ENCODE results near the gene SAMD14. TPM values are rescaled to one million over a fixed set of nuclear protein-coding genes. Genes with fewer than 3 reads are reported as not detected.

The SAMD14 gene
- total RNA-seq, 1 donor from 2014 or later = 2.4 TPM

- intact Hi-C loops (cut with micrococcal nuclease) = no loop called here
- no peak for DNase-seq (ENCODE audit: low spot score)
- H3K27me3 Mint-ChIP-seq (ENCODE audit: low read depth) = no peaks in the 10 kb centered on the region
- H3K27ac Mint-ChIP-seq = no peak overlapping the region
- no peaks in the 10 kb centered on the region for H3K4me1 Mint-ChIP-seq (ENCODE audit: low read depth)
- H3K36me3 Mint-ChIP-seq (ENCODE audit: low read depth) = no peaks in the 10 kb centered on the region
- H3K9me3 Mint-ChIP-seq = no peaks in the 10 kb centered on the region
- H3K4me3 Mint-ChIP-seq (ENCODE audit: low read depth) = no peak overlapping the region
These were observed 24.1 kb downstream of the SAMD14 start for GRCh38 chr17:50105811-50106210.

- Mint-ChIP-seq H3K4me1 (ENCODE audit: low read depth) (no peaks in the 10 kb centered on the region), H3K4me3 (ENCODE audit: low read depth) (no peak overlapping the region), H3K9me3 (no peaks in the 10 kb centered on the region), H3K36me3 (ENCODE audit: low read depth) (no peaks in the 10 kb centered on the region), H3K27ac (no peak overlapping the region), H3K27me3 (ENCODE audit: low read depth) (no peaks in the 10 kb centered on the region)
- no peak for DNase-seq (ENCODE audit: low spot score)
- intact Hi-C loops (cut with micrococcal nuclease) = no loop called here
These were observed 26.0 kb downstream of the SAMD14 start for GRCh38 chr17:50103941-50104340.

- H3K9me3 Mint-ChIP-seq = no peaks in the 10 kb centered on the region
- H3K4me1 Mint-ChIP-seq (ENCODE audit: low read depth) = no peaks in the 10 kb centered on the region
- H3K27ac Mint-ChIP-seq = no peak overlapping the region
- no peaks in the 10 kb centered on the region for H3K36me3 Mint-ChIP-seq (ENCODE audit: low read depth)
- no peak overlapping the region for H3K4me3 Mint-ChIP-seq (ENCODE audit: low read depth)
- no peak for DNase-seq (ENCODE audit: low spot score)
- H3K27me3 Mint-ChIP-seq (ENCODE audit: low read depth) = no peaks in the 10 kb centered on the region
- intact Hi-C loops (cut with micrococcal nuclease) = no loop called here
These were observed 26.7 kb downstream of the SAMD14 start for GRCh38 chr17:50103252-50103651.

- Mint-ChIP-seq H3K4me3 (ENCODE audit: low read depth) (no peak overlapping the region), H3K9me3 (no peaks in the 10 kb centered on the region), H3K4me1 (ENCODE audit: low read depth) (no peaks in the 10 kb centered on the region), H3K36me3 (ENCODE audit: low read depth) (no peaks in the 10 kb centered on the region), H3K27ac (no peak overlapping the region), H3K27me3 (ENCODE audit: low read depth) (no peaks in the 10 kb centered on the region)
- intact Hi-C loops (cut with micrococcal nuclease) = no loop called here
- DNase-seq (ENCODE audit: low spot score) = no peak
These were observed 27.6 kb downstream of the SAMD14 start for GRCh38 chr17:50102164-50102991.

- Mint-ChIP-seq H3K4me3 (ENCODE audit: low read depth) (no peak overlapping the region), H3K36me3 (ENCODE audit: low read depth) (no peaks in the 10 kb centered on the region), H3K9me3 (no peaks in the 10 kb centered on the region), H3K4me1 (ENCODE audit: low read depth) (no peaks in the 10 kb centered on the region), H3K27ac (no peak overlapping the region), H3K27me3 (ENCODE audit: low read depth) (no peaks in the 10 kb centered on the region)
- intact Hi-C loops (cut with micrococcal nuclease) = no loop called here
- no peak for DNase-seq (ENCODE audit: low spot score)
These were observed 28.4 kb downstream of the SAMD14 start for GRCh38 chr17:50101346-50102163.

- Mint-ChIP-seq H3K27me3 (ENCODE audit: low read depth) (no peaks in the 10 kb centered on the region), H3K27ac (no peak overlapping the region), H3K4me1 (ENCODE audit: low read depth) (peaks cover 4% of the 10 kb centered on the region), H3K36me3 (ENCODE audit: low read depth) (no peaks in the 10 kb centered on the region), H3K9me3 (no peaks in the 10 kb centered on the region), H3K4me3 (ENCODE audit: low read depth) (no peak overlapping the region)
- no peak for DNase-seq (ENCODE audit: low spot score)
- intact Hi-C loops (cut with micrococcal nuclease) = no loop called here
These were observed 29.0 kb downstream of the SAMD14 start for GRCh38 chr17:50100921-50101345.

- no peaks in the 10 kb centered on the region for H3K27me3 Mint-ChIP-seq (ENCODE audit: low read depth)
- no peak overlapping the region for H3K4me3 Mint-ChIP-seq (ENCODE audit: low read depth)
- H3K4me1 Mint-ChIP-seq (ENCODE audit: low read depth) = peaks cover 8% of the 10 kb centered on the region
- intact Hi-C loops (cut with micrococcal nuclease) = no loop called here
- H3K9me3 Mint-ChIP-seq = no peaks in the 10 kb centered on the region
- H3K27ac Mint-ChIP-seq = no peak overlapping the region
- no peak for DNase-seq (ENCODE audit: low spot score)
- no peaks in the 10 kb centered on the region for H3K36me3 Mint-ChIP-seq (ENCODE audit: low read depth)
These were observed 29.5 kb downstream of the SAMD14 start for GRCh38 chr17:50100480-50100883.

- H3K27me3 Mint-ChIP-seq (ENCODE audit: low read depth) = no peaks in the 10 kb centered on the region
- no peaks in the 10 kb centered on the region for H3K9me3 Mint-ChIP-seq
- no peaks in the 10 kb centered on the region for H3K36me3 Mint-ChIP-seq (ENCODE audit: low read depth)
- peaks cover 13% of the 10 kb centered on the region for H3K4me1 Mint-ChIP-seq (ENCODE audit: low read depth)
- H3K4me3 Mint-ChIP-seq (ENCODE audit: low read depth) = no peak overlapping the region
- intact Hi-C loops (cut with micrococcal nuclease) = loop anchor here (5.0 kb wide), 1 partner anchor 53 kb away; the partner anchor contains the start of gene PPP1R9B
- no peak overlapping the region for H3K27ac Mint-ChIP-seq
- no peak for DNase-seq (ENCODE audit: low spot score)
These were observed 31.0 kb downstream of the SAMD14 start for GRCh38 chr17:50099003-50099402.

GRCh38 chr17:50098583-50098982 is 31.4 kb downstream of the SAMD14 start:
- intact Hi-C loops (cut with micrococcal nuclease) = loop anchor here (5.0 kb wide), 1 partner anchor 54 kb away; the partner anchor contains the start of gene PPP1R9B
- no peak overlapping the region for H3K4me3 Mint-ChIP-seq (ENCODE audit: low read depth)
- H3K36me3 Mint-ChIP-seq (ENCODE audit: low read depth) = no peaks in the 10 kb centered on the region
- H3K9me3 Mint-ChIP-seq = no peaks in the 10 kb centered on the region
- DNase-seq (ENCODE audit: low spot score) = no peak
- no peak overlapping the region for H3K27ac Mint-ChIP-seq
- no peaks in the 10 kb centered on the region for H3K27me3 Mint-ChIP-seq (ENCODE audit: low read depth)
- peaks cover 13% of the 10 kb centered on the region for H3K4me1 Mint-ChIP-seq (ENCODE audit: low read depth)

- H3K27me3 Mint-ChIP-seq (ENCODE audit: low read depth) = no peaks in the 10 kb centered on the region
- H3K9me3 Mint-ChIP-seq = no peaks in the 10 kb centered on the region
- DNase-seq (ENCODE audit: low spot score) = no peak
- intact Hi-C loops (cut with micrococcal nuclease) = loop anchor here (5.0 kb wide), 1 partner anchor 54 kb away; the partner anchor contains the start of gene PPP1R9B
- H3K4me3 Mint-ChIP-seq (ENCODE audit: low read depth) = no peak overlapping the region
- H3K4me1 Mint-ChIP-seq (ENCODE audit: low read depth) = peaks cover 13% of the 10 kb centered on the region
- no peak overlapping the region for H3K27ac Mint-ChIP-seq
- no peaks in the 10 kb centered on the region for H3K36me3 Mint-ChIP-seq (ENCODE audit: low read depth)
These were observed 32.0 kb downstream of the SAMD14 start for GRCh38 chr17:50097926-50098325.

GRCh38 chr17:50097455-50097854 is 32.5 kb downstream of the SAMD14 start:
- peaks cover 13% of the 10 kb centered on the region for H3K4me1 Mint-ChIP-seq (ENCODE audit: low read depth)
- H3K36me3 Mint-ChIP-seq (ENCODE audit: low read depth) = no peaks in the 10 kb centered on the region
- no peaks in the 10 kb centered on the region for H3K9me3 Mint-ChIP-seq
- intact Hi-C loops (cut with micrococcal nuclease) = loop anchor here (5.0 kb wide), 1 partner anchor 55 kb away; the partner anchor contains the start of gene PPP1R9B
- H3K27me3 Mint-ChIP-seq (ENCODE audit: low read depth) = no peaks in the 10 kb centered on the region
- no peak overlapping the region for H3K27ac Mint-ChIP-seq
- no peak for DNase-seq (ENCODE audit: low spot score)
- H3K4me3 Mint-ChIP-seq (ENCODE audit: low read depth) = no peak overlapping the region

GRCh38 chr17:50096758-50097157 is 33.2 kb downstream of the SAMD14 start:
- Mint-ChIP-seq H3K27me3 (ENCODE audit: low read depth) (no peaks in the 10 kb centered on the region), H3K4me1 (ENCODE audit: low read depth) (peaks cover 13% of the 10 kb centered on the region), H3K9me3 (no peaks in the 10 kb centered on the region), H3K36me3 (ENCODE audit: low read depth) (no peaks in the 10 kb centered on the region), H3K27ac (no peak overlapping the region), H3K4me3 (ENCODE audit: low read depth) (no peak overlapping the region)
- DNase-seq (ENCODE audit: low spot score) = no peak
- intact Hi-C loops (cut with micrococcal nuclease) = loop anchor here (5.0 kb wide), 1 partner anchor 56 kb away; the partner anchor contains the start of gene PPP1R9B

- intact Hi-C loops (cut with micrococcal nuclease) = loop anchor here (5.0 kb wide), 1 partner anchor 56 kb away; the partner anchor contains the start of gene PPP1R9B
- Mint-ChIP-seq H3K36me3 (ENCODE audit: low read depth) (no peaks in the 10 kb centered on the region), H3K4me1 (ENCODE audit: low read depth) (peaks cover 13% of the 10 kb centered on the region), H3K27me3 (ENCODE audit: low read depth) (no peaks in the 10 kb centered on the region), H3K9me3 (no peaks in the 10 kb centered on the region), H3K27ac (no peak overlapping the region), H3K4me3 (ENCODE audit: low read depth) (peak overlapping the region; percentile 86)
- no peak for DNase-seq (ENCODE audit: low spot score)
These were observed 33.9 kb downstream of the SAMD14 start for GRCh38 chr17:50096092-50096491.
